ENCODE results near the gene ABCD1. TPM values are rescaled to one million over a fixed set of nuclear protein-coding genes. Genes with fewer than 3 reads are reported as not detected.
"Not testable (repeated sequence)": the region's sequence is repeated elsewhere in the genome, so short reads cannot be mapped to it uniquely, and the experiment has no call there.

ABCD1 gene
- total RNA-seq, 1 donor from 2014 or later = 18.3 TPM

GRCh38 chrX:153746359-153746758 lies 21.7 kb downstream of the ABCD1 start:
- Mint-ChIP-seq H3K27ac (no peak overlapping the region), H3K4me3 (no peak overlapping the region), H3K27me3 (ENCODE audit: low read depth) (no peaks in the 10 kb centered on the region), H3K36me3 (peaks cover 9% of the 10 kb centered on the region), H3K4me1 (peaks cover 12% of the 10 kb centered on the region), H3K9me3 (peaks cover 19% of the 10 kb centered on the region)
- DNase-seq (ENCODE audit: low spot score in 2 of 2, unreplicated experiment in 2 of 2) = no peak
- TF ChIP-seq, protein P1, sequence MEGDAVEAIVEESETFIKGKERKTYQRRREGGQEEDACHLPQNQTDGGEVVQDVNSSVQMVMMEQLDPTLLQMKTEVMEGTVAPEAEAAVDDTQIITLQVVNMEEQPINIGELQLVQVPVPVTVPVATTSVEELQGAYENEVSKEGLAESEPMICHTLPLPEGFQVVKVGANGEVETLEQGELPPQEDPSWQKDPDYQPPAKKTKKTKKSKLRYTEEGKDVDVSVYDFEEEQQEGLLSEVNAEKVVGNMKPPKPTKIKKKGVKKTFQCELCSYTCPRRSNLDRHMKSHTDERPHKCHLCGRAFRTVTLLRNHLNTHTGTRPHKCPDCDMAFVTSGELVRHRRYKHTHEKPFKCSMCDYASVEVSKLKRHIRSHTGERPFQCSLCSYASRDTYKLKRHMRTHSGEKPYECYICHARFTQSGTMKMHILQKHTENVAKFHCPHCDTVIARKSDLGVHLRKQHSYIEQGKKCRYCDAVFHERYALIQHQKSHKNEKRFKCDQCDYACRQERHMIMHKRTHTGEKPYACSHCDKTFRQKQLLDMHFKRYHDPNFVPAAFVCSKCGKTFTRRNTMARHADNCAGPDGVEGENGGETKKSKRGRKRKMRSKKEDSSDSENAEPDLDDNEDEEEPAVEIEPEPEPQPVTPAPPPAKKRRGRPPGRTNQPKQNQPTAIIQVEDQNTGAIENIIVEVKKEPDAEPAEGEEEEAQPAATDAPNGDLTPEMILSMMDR (IDR thresholded peaks at IDR 0.05; ENCODE audit: unreplicated experiment) = no peak

DNA sequence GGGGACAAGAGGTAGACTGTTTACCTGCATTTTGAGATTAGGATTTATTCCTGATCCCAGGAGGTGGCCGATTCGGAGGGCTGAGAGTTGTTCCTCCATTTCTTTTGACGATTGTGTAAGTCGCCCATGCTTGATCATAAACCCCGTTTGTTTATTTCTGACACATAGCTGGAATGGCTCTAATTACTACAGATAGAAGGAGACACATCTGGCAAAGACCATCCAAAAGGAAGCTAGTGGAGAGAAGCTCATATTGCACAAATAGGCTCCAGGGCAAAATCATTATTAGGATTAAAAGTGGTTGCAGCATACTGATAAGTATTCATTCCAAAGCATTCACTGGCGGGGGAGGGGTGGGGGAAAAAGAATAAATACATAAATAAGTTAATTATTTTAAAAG lies 22.3 kb downstream of the ABCD1 start:
- H3K27me3 Mint-ChIP-seq (ENCODE audit: low read depth); H3K36me3 Mint-ChIP-seq; H3K4me3 Mint-ChIP-seq; DNase-seq (ENCODE audit: low spot score in 2 of 2, unreplicated experiment in 2 of 2); H3K27ac Mint-ChIP-seq: not testable (repeated sequence)
- Mint-ChIP-seq H3K9me3 (peaks cover 19% of the 10 kb centered on the region), H3K4me1 (peaks cover 12% of the 10 kb centered on the region)

GRCh38 chrX:153749017-153749416 lies 24.4 kb downstream of the ABCD1 start:
- H3K27ac Mint-ChIP-seq; H3K4me1 Mint-ChIP-seq; H3K4me3 Mint-ChIP-seq; H3K27me3 Mint-ChIP-seq (ENCODE audit: low read depth); DNase-seq (ENCODE audit: low spot score in 2 of 2, unreplicated experiment in 2 of 2): not testable (repeated sequence)
- H3K36me3 Mint-ChIP-seq = peaks cover 11% of the 10 kb centered on the region
- peaks cover 27% of the 10 kb centered on the region for H3K9me3 Mint-ChIP-seq

DNA sequence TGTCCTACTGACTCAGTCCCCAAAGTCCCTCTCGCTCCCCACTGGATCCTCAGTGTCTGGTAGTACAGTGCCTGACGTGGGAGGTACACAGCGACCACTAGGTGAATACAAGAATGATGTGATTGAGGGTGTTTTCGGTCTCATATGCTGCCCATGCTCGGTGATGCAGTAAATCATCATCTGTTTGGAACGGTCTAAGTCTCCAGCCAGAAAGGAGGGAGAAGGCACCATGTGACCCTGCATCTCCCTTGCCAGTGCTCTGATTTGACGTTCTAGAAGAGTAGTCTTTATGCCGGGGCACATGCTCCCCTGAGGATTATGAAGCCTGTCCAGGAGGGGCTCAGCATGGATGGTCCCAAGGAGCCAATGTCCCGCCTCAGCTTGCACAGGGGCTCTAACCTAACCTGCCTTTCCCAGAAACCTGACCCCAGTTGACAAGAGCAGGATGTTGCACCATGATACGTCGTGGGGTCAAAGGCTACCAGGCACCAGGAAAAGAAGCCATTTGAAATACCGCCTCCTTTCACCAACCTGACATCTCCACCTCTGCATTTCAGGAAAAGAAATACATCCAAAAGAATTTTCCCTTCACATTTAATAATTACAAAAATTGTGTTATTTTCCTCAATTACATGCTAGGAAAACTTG lies 25.6 kb downstream of the ABCD1 start:
- Mint-ChIP-seq H3K9me3 (peaks cover 27% of the 10 kb centered on the region), H3K36me3 (peaks cover 11% of the 10 kb centered on the region), H3K27me3 (ENCODE audit: low read depth) (no peaks in the 10 kb centered on the region), H3K27ac (no peak overlapping the region), H3K4me1 (no peaks in the 10 kb centered on the region), H3K4me3 (no peak overlapping the region)
- no peak for DNase-seq (ENCODE audit: low spot score in 2 of 2, unreplicated experiment in 2 of 2)
- TF ChIP-seq, protein P1 (IDR thresholded peaks at IDR 0.05; ENCODE audit: unreplicated experiment) = no peak

- no peaks in the 10 kb centered on the region for H3K4me1 Mint-ChIP-seq
- no peak for DNase-seq (ENCODE audit: low spot score in 2 of 2, unreplicated experiment in 2 of 2)
- no peak overlapping the region for H3K4me3 Mint-ChIP-seq
- H3K9me3 Mint-ChIP-seq = peaks cover 19% of the 10 kb centered on the region
- no peaks in the 10 kb centered on the region for H3K27me3 Mint-ChIP-seq (ENCODE audit: low read depth)
- H3K27ac Mint-ChIP-seq = no peak overlapping the region
- TF ChIP-seq, protein P1 (IDR thresholded peaks at IDR 0.05; ENCODE audit: unreplicated experiment) = no peak
- H3K36me3 Mint-ChIP-seq = peaks cover 6% of the 10 kb centered on the region
Observed at GRCh38 chrX:153755136-153755535, 30.5 kb downstream of the ABCD1 start.

GRCh38 chrX:153761863-153762262 lies 37.2 kb downstream of the ABCD1 start:
- Mint-ChIP-seq H3K27me3 (ENCODE audit: low read depth) (no peaks in the 10 kb centered on the region), H3K4me3 (no peak overlapping the region), H3K4me1 (peaks cover 10% of the 10 kb centered on the region), H3K9me3 (no peaks in the 10 kb centered on the region), H3K36me3 (no peaks in the 10 kb centered on the region), H3K27ac (no peak overlapping the region)
- no peak for DNase-seq (ENCODE audit: low spot score in 2 of 2, unreplicated experiment in 2 of 2)
- TF ChIP-seq, protein P1 (IDR thresholded peaks at IDR 0.05; ENCODE audit: unreplicated experiment) = no peak

Data from mesothelial cell of epicardium (in vitro differentiated cells).